Measurements from ENCODE around the gene SLC17A7. TPM values are rescaled to one million over a fixed set of nuclear protein-coding genes. Genes with fewer than 3 reads are reported as not detected.
A peak's percentile ranks its signal among the peaks of the same experiment; 100 is the strongest.

The SLC17A7 gene
- total and polyA plus RNA-seq, 2 of the 8 experiments (the other 6 are each of a cell fraction or from before 2014, with no cell fraction given), result 2.7 to 3.0 TPM

DNA sequence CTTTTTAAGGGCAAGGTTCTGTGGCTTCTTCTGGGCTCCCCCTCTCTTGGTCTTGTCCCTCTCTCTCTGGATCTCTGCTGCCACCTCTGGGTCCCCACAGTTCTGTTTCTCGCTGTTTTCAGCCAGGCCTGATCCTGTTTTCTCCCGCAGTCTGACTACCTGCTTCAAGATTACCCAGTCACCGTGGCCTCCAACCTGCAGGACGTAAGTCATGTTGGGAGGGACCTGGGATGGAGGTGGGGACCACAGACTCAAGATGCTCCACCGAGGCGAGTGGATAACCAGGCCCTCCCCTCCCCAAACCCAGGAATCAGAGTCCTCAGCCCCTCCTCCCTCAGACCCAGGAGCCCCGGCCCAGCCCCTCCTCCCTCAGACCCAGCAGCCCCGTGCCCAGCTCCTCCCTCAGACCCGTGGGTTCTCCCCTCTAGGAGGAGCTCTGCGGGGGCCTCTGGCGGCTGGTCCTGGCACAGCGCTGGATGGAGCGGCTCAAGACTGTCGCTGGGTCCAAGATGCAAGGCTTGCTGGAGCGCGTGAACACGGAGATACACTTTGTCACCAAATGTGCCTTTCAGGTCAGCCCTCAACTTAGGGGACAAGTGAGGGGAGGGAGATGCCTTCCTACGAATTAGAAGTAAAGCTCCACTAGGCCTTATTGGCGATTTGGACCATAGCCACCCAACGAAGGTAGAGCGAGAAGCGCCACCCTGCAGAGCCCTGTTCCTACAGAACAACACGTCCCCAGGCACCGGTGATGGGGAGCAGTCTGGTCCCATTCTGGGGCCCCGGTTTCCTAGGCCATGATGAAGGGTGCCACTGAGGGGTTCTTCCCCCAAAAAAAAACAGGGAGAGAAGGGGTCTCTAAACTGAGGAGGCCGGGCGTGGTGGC lies 34.9 kb upstream of the SLC17A7 start:
- Histone ChIP-seq H3K36me3 (ENCODE audit: control insufficient read depth in 2 of 4, insufficient read depth in 4 of 4, low read length in 3 of 4) (no peaks in the 10 kb centered on the region), H3K18ac (ENCODE audit: extremely low read depth, low read length) (no peak overlapping the region), H4K20me1 (replicated peaks in 1 of 2; ENCODE audit: control insufficient read depth in 1 of 2, insufficient read depth in 2 of 2, low read length in 2 of 2) (no peaks in the 10 kb centered on the region), H2AFZ (ENCODE audit: low read length) (peak overlapping the region; percentile 86; the same call in 1 of the 2 replicates), H3K27me3 (replicated peaks in 1 of 4; ENCODE audit: control insufficient read depth in 3 of 4, extremely low read depth in 1 of 4, insufficient read depth in 3 of 4, low read length in 3 of 4) (peaks cover 0 to 5% (median 0%) of the 10 kb centered on the region in 4 experiments; a peak in 4 of 7 replicates), H2AK5ac (ENCODE audit: low read depth, low read length) (no peak overlapping the region), H3K27ac (ENCODE audit: low read depth, low read length) (no peak overlapping the region), H2BK120ac (replicated peaks; ENCODE audit: low read depth, low read length) (no peak overlapping the region), H4K8ac (ENCODE audit: extremely low read depth, insufficient read depth, low read length) (peak overlapping the region; percentile 71), H3K4ac (replicated peaks; ENCODE audit: insufficient read length, low read depth, low read length) (no peak overlapping the region), H3K79me2 (ENCODE audit: control insufficient read depth in 1 of 2, insufficient read depth in 2 of 2, low read length in 2 of 2) (no peaks in the 10 kb centered on the region), H2BK15ac (ENCODE audit: low read length) (peak overlapping the region; percentile 89; the same call in 1 of the 2 replicates), H3K14ac (ENCODE audit: insufficient read length) (no peak overlapping the region), H2BK12ac (ENCODE audit: low read depth, low read length) (no peak overlapping the region; the same call in 1 of the 2 replicates), H3K79me1 (ENCODE audit: low read depth, low read length) (no peaks in the 10 kb centered on the region), H2BK5ac (ENCODE audit: low read depth, low read length) (no peak overlapping the region), H3K4me1 (replicated peaks in 1 of 4; ENCODE audit: control insufficient read depth in 3 of 4, insufficient read depth in 4 of 4, low read length in 3 of 4) (0 out of 7 replicates have a peak, but pooled peaks cover 0 to 5% (median 0%) of the 10 kb centered on the region in 4 experiments), H4K91ac (replicated peaks; ENCODE audit: insufficient read length, low read length) (peak overlapping the region; percentile 63), H3K23ac (ENCODE audit: insufficient read length) (no peak overlapping the region), H3K4me3 (ENCODE audit: extremely low read depth in 1 of 4, insufficient read depth in 2 of 4, low read depth in 3 of 4, low read length in 4 of 4) (peak overlapping the region in 1 of 4 experiments; percentile 41; a peak in 2 of 8 replicates), H3K9me3 (ENCODE audit: insufficient read depth in 2 of 2, low read depth in 1 of 2, low read length in 1 of 2) (no peaks in the 10 kb centered on the region), H4K5ac (ENCODE audit: insufficient read length, low read depth, low read length) (no peak overlapping the region), H2BK20ac (ENCODE audit: low read length) (0 out of 2 replicates have a peak overlapping the region, but pooled peaks have one; percentile 23), H3K56ac (replicated peaks; ENCODE audit: insufficient read length, low read depth, low read length) (no peak overlapping the region), H3K9ac (replicated peaks in 1 of 4; ENCODE audit: extremely low read depth in 1 of 4, low read depth in 3 of 4, low read length in 3 of 4) (no peak overlapping the region), H3K23me2 (ENCODE audit: low read depth, low read length) (no peaks in the 10 kb centered on the region; the same call in 1 of the 2 replicates), H3K4me2 (ENCODE audit: insufficient read depth in 1 of 2, low read depth in 2 of 2, low read length in 2 of 2) (peak overlapping the region; percentile 58 to 59)
- DNase-seq (ENCODE audit: low read depth in 1 of 2, low spot score in 2 of 2) (peak in 1 of 2 experiments; percentile 93), FAIRE-seq (no peak)
- ChIA-PET CTCF (ENCODE audit: partially characterized antibody) (interaction anchor here (0.6 to 4.7 kb wide), 25 partner anchors 9 to 1167 kb away, joined by 3 to 20 read pairs (median 4); partner anchors contain the start of genes PIH1D1 and RPS11), POLR2A (ENCODE audit: partially characterized antibody) (interaction anchor here (0.6 to 5.1 kb wide), 7 partner anchors 10 to 85 kb away, joined by 3 to 138 read pairs (median 3); partner anchors contain the start of genes ALDH16A1, PIH1D1, RPL13A and RPS11)
- WGBS, 2 experiments (ENCODE audit: extremely low coverage in 1 of 2, insufficient coverage in 1 of 2, insufficient read length in 1 of 2, insufficient replicate concordance in 2 of 2, low coverage in 1 of 2, low lambda C conversion rate in 2 of 2, missing lambda C conversion rate in 1 of 2), result 48% methylated on average over 21 of the region's 27 CpGs; no CpG with 5 or more reads in 1 of the 2 experiments
- TF ChIP-seq CEBPB (IDR thresholded peaks at IDR 0.05; ENCODE audit: low read depth, low read length), result no peak
- TF ChIP-seq POLR2AphosphoS5 (IDR thresholded peaks at IDR 0.05; ENCODE audit: low read depth, low read length), result no peak
- no peak for TF ChIP-seq HDAC6 (IDR thresholded peaks at IDR 0.05; ENCODE audit: low read depth, low read length)
- TF ChIP-seq JUND (IDR thresholded peaks at IDR 0.05; ENCODE audit: low read length), result no peak
- TF ChIP-seq GTF2F1 (IDR thresholded peaks at IDR 0.05; ENCODE audit: borderline replicate concordance, low read depth, low read length), result no peak
- TF ChIP-seq CHD2 (IDR thresholded peaks at IDR 0.05; ENCODE audit: low read length), result no peak
- peak; percentile 42 for TF ChIP-seq TAF7 (optimal IDR thresholded peaks at IDR 0.05; ENCODE audit: borderline replicate concordance, low read depth, low read length)
- TF ChIP-seq CHD1 (IDR thresholded peaks at IDR 0.05; ENCODE audit: low read depth, low read length), result no peak
- TF ChIP-seq JUN (IDR thresholded peaks at IDR 0.05; ENCODE audit: low read depth, low read length), result no peak
- 0 out of 2 replicates have a peak, but pooled peaks have one; percentile 28 for TF ChIP-seq YY1 (IDR thresholded peaks at IDR 0.05; ENCODE audit: low read depth, low read length)
- no peak for TF ChIP-seq BCL11A (IDR thresholded peaks at IDR 0.05; ENCODE audit: low read depth in 2 of 2, low read length in 2 of 2)
- TF ChIP-seq RBBP5 (IDR thresholded peaks at IDR 0.05; ENCODE audit: borderline replicate concordance, low read depth, low read length), result no peak
